ENCODE measurements around the gene SOX4.
A peak's percentile ranks its signal among the peaks of the same experiment; 100 is the strongest.

DNA sequence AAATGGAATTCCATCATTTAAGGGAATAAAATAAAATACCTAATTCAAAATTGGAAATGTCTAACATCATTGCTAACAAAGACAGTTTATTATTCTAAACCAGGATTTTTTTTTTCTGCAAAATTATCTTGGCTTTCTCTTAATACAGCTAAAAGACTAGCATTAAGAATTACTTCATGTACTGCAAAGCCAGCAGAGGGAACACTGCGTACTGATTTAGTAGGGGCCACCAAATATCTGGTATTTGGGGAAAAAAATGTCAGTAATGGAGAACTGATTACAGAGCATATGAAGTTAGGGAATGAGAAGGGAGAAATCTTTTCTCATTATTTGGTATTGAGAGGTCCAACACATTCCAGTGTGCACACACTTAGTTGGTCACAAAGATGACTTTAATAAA lies 3.2 kb upstream of the SOX4 start:
- TF ChIP-seq, protein P1, sequence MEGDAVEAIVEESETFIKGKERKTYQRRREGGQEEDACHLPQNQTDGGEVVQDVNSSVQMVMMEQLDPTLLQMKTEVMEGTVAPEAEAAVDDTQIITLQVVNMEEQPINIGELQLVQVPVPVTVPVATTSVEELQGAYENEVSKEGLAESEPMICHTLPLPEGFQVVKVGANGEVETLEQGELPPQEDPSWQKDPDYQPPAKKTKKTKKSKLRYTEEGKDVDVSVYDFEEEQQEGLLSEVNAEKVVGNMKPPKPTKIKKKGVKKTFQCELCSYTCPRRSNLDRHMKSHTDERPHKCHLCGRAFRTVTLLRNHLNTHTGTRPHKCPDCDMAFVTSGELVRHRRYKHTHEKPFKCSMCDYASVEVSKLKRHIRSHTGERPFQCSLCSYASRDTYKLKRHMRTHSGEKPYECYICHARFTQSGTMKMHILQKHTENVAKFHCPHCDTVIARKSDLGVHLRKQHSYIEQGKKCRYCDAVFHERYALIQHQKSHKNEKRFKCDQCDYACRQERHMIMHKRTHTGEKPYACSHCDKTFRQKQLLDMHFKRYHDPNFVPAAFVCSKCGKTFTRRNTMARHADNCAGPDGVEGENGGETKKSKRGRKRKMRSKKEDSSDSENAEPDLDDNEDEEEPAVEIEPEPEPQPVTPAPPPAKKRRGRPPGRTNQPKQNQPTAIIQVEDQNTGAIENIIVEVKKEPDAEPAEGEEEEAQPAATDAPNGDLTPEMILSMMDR (conservative IDR thresholded peaks at IDR 0.05; ENCODE audit: low read depth in 2 of 2): peak in 1 of 2 experiments; percentile 32; a peak in 2 of 4 replicates
- TF ChIP-seq POLR2AphosphoS5 (IDR thresholded peaks at IDR 0.05; ENCODE audit: low read depth): no peak
- TF ChIP-seq EZH2 (IDR thresholded peaks at IDR 0.05; ENCODE audit: low read depth, unreplicated experiment): no peak

Measured in GM23338 (cell line).